Myocyte (in vitro differentiated cells): Measurements from ENCODE around the gene KIF5C. TPM values are rescaled to one million over a fixed set of nuclear protein-coding genes. Genes with fewer than 3 reads are reported as not detected.

Experiments used
- DNase-seq: peaks from one replicate; pipeline ENCODE4 v3.0.0-alpha.2; 2012; ENCODE audit warnings: low read depth
- total RNA-seq: library from RNA; depleted of rRNA; stranded (reverse); fragments of >200 nt; gene quantifications from 2 replicates; pipeline ENCODE4 v1.2.3, GENCODE V29; 2014

Gene KIF5C
- total RNA-seq, 1 donor from 2014 or later: 0.03 TPM

DNA sequence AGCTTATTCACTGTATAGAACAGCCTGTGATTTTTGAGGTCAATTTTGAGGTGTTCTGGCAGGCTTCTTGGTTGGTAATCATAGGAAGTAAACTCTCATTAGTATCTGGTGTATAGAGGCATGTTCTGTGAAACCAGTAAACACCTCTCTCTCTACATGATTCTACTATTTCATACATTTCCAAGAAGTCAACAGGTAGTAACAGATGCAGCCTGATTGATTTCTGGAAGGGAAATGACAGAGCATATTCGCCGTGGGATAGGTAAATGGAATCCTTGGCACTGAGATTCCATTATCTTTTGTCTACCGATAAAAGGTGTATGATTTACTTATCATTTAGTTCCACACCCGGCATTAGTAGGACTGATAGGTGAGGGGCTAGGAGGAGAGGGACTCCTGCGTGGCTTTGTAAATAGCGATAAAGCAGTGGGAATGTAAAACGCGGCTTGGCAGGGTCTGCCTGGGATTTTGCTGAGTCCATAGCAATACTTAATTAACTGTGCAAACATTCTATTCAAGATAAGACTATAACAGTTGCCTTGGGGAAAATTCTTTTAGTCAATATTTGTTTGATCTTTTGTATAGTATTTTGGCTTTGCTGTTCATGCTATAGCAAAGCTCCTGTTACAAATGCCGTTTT, 195.8 kb downstream of the KIF5C start:
- no peak for DNase-seq

DNA sequence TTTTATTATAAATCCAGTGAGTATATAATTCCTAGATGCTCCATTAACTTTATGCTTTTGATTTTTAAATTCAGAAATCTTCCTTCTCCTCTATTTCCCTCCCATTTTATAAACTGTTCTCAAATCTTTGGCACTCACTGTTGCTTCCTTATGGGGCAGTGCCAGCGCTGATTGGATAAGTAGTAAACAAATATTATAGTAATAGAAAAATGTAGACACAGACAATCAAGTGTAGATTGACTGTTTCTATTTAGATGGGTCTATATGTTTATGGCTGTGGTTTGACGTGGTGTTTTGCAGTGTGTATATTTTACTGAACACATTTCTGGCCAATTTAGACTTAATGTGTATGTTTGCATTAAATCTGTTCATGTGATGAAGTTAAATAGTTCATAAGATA, 200.1 kb downstream of the KIF5C start:
- no peak for DNase-seq

DNA sequence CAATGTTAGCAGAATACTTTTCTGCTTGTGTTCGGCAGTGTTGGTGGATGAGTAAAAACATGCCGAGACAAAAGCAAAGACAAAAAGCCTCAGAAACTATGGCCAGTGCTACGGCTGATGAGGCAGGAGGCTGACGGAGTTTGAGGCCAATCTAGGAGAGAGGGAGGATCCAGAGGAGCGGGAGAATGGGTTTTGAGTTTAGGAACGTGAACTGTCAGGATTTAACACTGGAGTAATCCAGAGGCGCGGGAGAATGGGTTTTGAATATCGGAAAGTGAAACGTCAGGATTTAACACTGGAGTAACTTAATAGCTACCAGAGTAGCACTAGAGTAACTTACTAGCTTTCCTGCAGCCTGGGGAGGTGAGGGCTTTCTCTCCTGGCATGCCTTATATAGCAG, 200.8 kb downstream of the KIF5C start:
- DNase-seq: no peak

Other genes starting within 250 kb of the KIF5C start
- 16.0 and 20.6 TPM in 2 replicates for gene EPC2, start 230.5 kb upstream of the KIF5C start, total RNA-seq
- 0.94 and 1.7 TPM in 2 replicates for gene LYPD6B, start 163.5 kb downstream of the KIF5C start, total RNA-seq